ENCODE measurements around the gene MEGF8.

MEGF8 gene, protein sequence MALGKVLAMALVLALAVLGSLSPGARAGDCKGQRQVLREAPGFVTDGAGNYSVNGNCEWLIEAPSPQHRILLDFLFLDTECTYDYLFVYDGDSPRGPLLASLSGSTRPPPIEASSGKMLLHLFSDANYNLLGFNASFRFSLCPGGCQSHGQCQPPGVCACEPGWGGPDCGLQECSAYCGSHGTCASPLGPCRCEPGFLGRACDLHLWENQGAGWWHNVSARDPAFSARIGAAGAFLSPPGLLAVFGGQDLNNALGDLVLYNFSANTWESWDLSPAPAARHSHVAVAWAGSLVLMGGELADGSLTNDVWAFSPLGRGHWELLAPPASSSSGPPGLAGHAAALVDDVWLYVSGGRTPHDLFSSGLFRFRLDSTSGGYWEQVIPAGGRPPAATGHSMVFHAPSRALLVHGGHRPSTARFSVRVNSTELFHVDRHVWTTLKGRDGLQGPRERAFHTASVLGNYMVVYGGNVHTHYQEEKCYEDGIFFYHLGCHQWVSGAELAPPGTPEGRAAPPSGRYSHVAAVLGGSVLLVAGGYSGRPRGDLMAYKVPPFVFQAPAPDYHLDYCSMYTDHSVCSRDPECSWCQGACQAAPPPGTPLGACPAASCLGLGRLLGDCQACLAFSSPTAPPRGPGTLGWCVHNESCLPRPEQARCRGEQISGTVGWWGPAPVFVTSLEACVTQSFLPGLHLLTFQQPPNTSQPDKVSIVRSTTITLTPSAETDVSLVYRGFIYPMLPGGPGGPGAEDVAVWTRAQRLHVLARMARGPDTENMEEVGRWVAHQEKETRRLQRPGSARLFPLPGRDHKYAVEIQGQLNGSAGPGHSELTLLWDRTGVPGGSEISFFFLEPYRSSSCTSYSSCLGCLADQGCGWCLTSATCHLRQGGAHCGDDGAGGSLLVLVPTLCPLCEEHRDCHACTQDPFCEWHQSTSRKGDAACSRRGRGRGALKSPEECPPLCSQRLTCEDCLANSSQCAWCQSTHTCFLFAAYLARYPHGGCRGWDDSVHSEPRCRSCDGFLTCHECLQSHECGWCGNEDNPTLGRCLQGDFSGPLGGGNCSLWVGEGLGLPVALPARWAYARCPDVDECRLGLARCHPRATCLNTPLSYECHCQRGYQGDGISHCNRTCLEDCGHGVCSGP (N-terminal part only)

GRCh38 chr19:42325308-42325895 is at the start of gene MEGF8:
TSS of gene MEGF8 (plus strand) at chr19:42325635. CDS start at chr19:42326244, 609 bp downstream.
- peak; percentile 99 for DNase-seq (ENCODE audit: low read depth)
- peak within 1 kb of the TSS; percentile 84 for H3K4me3 ChIP-seq (ENCODE audit: low read length)
- TF ChIP-seq, protein P1, sequence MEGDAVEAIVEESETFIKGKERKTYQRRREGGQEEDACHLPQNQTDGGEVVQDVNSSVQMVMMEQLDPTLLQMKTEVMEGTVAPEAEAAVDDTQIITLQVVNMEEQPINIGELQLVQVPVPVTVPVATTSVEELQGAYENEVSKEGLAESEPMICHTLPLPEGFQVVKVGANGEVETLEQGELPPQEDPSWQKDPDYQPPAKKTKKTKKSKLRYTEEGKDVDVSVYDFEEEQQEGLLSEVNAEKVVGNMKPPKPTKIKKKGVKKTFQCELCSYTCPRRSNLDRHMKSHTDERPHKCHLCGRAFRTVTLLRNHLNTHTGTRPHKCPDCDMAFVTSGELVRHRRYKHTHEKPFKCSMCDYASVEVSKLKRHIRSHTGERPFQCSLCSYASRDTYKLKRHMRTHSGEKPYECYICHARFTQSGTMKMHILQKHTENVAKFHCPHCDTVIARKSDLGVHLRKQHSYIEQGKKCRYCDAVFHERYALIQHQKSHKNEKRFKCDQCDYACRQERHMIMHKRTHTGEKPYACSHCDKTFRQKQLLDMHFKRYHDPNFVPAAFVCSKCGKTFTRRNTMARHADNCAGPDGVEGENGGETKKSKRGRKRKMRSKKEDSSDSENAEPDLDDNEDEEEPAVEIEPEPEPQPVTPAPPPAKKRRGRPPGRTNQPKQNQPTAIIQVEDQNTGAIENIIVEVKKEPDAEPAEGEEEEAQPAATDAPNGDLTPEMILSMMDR (conservative IDR thresholded peaks at IDR 0.05; ENCODE audit: low read length), result no peak; the same call in 1 of the 2 replicates

GRCh38 chr19:42276284-42276683 is 49.2 kb upstream of the MEGF8 start:
- no peak for DNase-seq (ENCODE audit: low read depth)
- TF ChIP-seq, protein P1 (conservative IDR thresholded peaks at IDR 0.05; ENCODE audit: low read length), result no peak
- H3K4me3 ChIP-seq (ENCODE audit: low read length), result no peak overlapping the region

DNA sequence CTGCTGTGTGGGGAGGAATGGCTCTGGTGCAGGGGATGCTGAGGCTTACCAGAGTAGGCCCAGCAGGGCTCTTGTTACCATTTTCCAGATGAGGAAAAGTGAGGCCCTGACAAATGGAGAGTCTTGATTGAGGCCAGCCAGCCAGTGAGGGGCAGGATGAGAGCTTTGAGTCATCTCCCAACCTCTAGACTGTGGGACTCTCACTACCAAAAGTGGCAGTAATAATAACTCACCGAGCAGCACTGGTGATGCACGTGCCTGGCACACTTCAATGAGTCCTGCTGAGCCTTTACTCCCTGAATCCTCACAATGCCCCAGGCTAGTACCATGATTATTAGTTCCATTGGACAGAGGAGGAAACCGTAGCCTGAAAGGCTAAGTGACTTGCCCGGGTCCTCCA is 48.6 kb upstream of the MEGF8 start:
- DNase-seq (ENCODE audit: low read depth), result no peak
- no peak overlapping the region for H3K4me3 ChIP-seq (ENCODE audit: low read length)
- TF ChIP-seq, protein P1 (conservative IDR thresholded peaks at IDR 0.05; ENCODE audit: low read length), result no peak

DNA sequence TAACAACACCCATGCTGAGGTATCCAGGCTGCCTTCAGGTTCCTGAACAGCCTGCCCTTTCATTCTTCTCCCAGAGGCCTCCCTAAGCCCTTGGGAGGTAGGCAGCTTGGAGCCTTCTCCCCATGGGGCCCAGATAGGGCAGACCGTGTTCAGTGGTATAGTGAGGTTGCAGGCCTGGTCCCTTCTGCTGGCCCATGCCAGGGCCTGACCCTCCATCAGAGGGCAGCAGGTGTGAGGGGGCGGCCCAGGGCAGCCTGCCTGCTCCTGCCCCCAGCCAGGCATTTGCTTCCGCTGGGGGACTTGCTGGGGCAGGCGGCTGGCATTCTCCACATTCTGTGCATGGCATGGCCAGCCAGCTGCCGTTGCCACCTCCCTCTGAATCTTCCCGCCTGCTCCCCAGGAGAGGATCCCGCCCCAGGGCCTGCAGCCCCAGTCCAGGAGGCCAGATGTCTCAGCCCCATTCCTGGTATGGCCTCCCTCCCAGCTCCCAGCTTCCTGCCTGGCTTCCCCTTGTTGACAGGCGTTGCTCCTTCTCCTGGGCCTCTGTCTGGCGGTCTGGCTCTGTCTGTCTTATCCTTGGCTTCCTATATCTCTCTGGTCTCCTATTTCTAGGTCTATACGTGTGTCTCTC is 47.5 kb upstream of the MEGF8 start:
- DNase-seq (ENCODE audit: low read depth), result peak; percentile 70
- H3K4me3 ChIP-seq (ENCODE audit: low read length), result no peak overlapping the region
- TF ChIP-seq, protein P1 (conservative IDR thresholded peaks at IDR 0.05; ENCODE audit: low read length), result no peak

DNA sequence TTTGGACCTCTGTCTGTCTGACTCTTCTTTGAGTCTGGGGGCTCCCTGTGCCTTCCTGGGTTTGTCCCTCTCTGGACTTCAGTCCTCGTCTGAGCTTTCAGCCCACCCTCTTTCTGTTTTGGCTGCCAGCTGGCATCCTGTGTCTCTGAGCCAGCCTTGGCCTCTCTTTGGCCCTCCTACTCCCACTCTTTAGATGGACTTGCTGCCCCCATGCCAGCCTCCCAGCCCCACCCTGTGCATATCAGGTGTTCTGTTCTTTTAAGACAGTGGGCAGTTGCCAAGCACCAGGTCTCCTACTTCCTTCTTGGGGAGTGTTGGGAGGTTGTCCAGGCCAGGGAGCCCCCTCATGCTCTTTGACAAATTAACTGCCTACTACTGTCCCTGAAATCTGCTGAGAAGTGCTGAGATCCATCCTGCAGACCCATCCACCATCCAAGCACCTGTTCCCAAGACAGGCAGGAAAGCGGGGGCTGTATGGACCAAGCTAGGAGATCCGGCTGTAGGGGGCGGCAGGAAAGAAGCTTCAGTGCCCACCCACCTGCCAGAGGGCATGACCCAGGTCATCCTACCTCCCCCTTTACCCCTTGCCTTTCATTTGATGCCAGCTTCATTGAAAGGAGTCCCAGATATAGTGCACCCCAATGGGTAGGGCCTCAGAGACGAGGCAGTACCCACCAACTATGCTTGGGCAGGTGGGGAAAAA is 46.8 kb upstream of the MEGF8 start:
- no peak overlapping the region for H3K4me3 ChIP-seq (ENCODE audit: low read length)

More for the DNA sequence above, 46.8 kb upstream of the MEGF8 start:
- TF ChIP-seq, protein P1 (conservative IDR thresholded peaks at IDR 0.05; ENCODE audit: low read length), result no peak
- DNase-seq (ENCODE audit: low read depth), result no peak

Data from AG10803 (cell line).